ENCODE measurements around the gene GRIK4.

DNA sequence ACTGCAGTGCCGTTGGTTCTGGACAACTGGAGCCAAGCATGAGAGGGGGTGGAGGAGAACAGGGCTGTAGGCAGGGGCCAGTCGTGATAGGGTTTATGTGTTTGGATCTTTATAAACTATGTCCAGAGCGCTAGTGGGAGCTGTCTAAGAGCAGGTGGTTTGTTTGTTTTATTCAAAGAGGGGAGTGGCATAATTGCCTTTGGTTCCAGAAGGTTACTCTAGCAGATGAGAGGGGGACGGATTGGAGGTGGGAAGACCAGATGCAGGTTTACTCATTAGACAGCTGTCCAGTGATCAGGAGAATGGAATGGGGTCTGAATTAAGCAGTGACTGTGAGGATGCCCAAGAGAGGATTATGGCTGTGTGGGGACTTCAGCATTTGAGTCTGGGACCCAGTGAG, 403.1 kb downstream of the GRIK4 start:
- TF ChIP-seq, protein P1, sequence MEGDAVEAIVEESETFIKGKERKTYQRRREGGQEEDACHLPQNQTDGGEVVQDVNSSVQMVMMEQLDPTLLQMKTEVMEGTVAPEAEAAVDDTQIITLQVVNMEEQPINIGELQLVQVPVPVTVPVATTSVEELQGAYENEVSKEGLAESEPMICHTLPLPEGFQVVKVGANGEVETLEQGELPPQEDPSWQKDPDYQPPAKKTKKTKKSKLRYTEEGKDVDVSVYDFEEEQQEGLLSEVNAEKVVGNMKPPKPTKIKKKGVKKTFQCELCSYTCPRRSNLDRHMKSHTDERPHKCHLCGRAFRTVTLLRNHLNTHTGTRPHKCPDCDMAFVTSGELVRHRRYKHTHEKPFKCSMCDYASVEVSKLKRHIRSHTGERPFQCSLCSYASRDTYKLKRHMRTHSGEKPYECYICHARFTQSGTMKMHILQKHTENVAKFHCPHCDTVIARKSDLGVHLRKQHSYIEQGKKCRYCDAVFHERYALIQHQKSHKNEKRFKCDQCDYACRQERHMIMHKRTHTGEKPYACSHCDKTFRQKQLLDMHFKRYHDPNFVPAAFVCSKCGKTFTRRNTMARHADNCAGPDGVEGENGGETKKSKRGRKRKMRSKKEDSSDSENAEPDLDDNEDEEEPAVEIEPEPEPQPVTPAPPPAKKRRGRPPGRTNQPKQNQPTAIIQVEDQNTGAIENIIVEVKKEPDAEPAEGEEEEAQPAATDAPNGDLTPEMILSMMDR (IDR thresholded peaks at IDR 0.05), result no peak
- TF ChIP-seq POLR2A (IDR thresholded peaks at IDR 0.05), result no peak
